RWPE1 (cell line): ENCODE measurements around the gene ANTXR1.

ENCODE experiments used
- CTCF ChIA-PET: fragments of 350-600 bp; sonication (Branson Sonifier 250); formaldehyde crosslinking; extraction: SDS; loops from one replicate; lab custom pipeline; 2021; lab: Yijun Ruan, JAX
- POLR2A ChIA-PET: fragments of 400-600 bp; formaldehyde crosslinking; extraction: SDS; loops from one replicate; lab custom pipeline; 2020; ENCODE audit warnings: antibody characterized with exemption; ENCODE audit not compliant: low non-redundant PET; lab: Yijun Ruan, JAX
- DNase-seq: peaks from one replicate; pipeline ENCODE4 v3.0.0; 2012; ENCODE audit warnings: low spot score
- H3K27ac ChIP-seq: fragments of 450-650 bp; 2 replicates; pipeline ENCODE4 v1.5.1; 2017
- TF ChIP-seq, protein P1 (sequence below): fragments of 450-650 bp; conservative IDR thresholded peaks from 2 replicates; pipeline ENCODE4 v1.5.1; 2017; ENCODE audit warnings: low read depth, mild to moderate bottlenecking

The ANTXR1 gene

DNA sequence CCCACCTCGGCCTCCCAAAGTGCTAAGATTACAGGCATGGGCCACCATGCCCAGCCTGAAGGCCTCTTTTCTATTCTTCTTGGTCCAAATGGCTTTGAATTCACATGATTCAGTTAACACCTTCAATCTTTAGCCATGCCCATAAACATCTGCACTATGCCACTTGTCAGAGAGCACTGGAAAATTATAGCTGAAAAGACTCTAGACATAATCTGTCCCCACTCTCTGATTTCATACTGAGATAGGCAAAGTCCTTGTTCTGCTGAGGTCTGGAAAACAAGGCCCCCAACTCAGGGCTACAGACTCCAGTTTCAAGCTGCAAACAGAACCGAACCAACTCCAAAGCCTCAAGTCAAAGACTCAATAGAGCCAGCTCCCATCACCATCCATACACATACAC, 170.7 kb downstream of the ANTXR1 start:
- H3K27ac ChIP-seq, result no peak overlapping the region
- CTCF ChIA-PET, result interaction anchor here (0.6 to 1.5 kb wide), 2 partner anchors 31 to 123 kb away, joined by 3 read pairs; no protein-coding TSS in a partner anchor
- TF ChIP-seq, protein P1, sequence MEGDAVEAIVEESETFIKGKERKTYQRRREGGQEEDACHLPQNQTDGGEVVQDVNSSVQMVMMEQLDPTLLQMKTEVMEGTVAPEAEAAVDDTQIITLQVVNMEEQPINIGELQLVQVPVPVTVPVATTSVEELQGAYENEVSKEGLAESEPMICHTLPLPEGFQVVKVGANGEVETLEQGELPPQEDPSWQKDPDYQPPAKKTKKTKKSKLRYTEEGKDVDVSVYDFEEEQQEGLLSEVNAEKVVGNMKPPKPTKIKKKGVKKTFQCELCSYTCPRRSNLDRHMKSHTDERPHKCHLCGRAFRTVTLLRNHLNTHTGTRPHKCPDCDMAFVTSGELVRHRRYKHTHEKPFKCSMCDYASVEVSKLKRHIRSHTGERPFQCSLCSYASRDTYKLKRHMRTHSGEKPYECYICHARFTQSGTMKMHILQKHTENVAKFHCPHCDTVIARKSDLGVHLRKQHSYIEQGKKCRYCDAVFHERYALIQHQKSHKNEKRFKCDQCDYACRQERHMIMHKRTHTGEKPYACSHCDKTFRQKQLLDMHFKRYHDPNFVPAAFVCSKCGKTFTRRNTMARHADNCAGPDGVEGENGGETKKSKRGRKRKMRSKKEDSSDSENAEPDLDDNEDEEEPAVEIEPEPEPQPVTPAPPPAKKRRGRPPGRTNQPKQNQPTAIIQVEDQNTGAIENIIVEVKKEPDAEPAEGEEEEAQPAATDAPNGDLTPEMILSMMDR, result no peak
- DNase-seq, result no peak
- POLR2A ChIA-PET, result no interaction called here

- no peak overlapping the region for H3K27ac ChIP-seq
- TF ChIP-seq, protein P1, result no peak
- ChIA-PET CTCF (interaction anchor here (1.5 kb wide), 1 partner anchor 122 kb away, joined by 3 read pairs; no protein-coding TSS in a partner anchor), POLR2A (no interaction called here)
- no peak for DNase-seq
These were observed 171.2 kb downstream of the ANTXR1 start for GRCh38 chr2:69184224-69184623.

GRCh38 chr2:69185807-69186206, 172.8 kb downstream of the ANTXR1 start:
- TF ChIP-seq, protein P1, result no peak
- CTCF ChIA-PET, result interaction anchor here (0.6 kb wide), 1 partner anchor 43 kb away, joined by 5 read pairs; no protein-coding TSS in a partner anchor
- DNase-seq, result no peak
- no peak overlapping the region for H3K27ac ChIP-seq
- POLR2A ChIA-PET, result no interaction called here

DNA sequence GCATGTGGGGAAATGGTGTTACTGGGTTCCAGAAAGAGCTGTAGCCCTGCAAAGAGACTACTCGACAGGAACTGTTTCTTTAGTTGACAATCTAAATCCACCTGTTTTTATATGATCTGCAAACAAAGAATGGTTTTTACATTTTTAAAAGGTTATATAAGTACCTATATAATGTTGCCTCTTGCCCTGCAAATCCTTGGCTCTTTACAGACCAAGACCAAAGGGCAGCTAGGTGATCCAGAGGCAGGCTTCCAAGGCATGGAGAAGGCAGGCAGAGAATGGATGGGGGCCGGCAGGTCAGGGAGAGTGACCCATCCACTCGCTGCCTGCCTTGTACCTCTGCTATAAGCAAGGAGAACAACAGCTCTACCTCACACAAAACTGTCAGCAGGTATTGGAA, 173.6 kb downstream of the ANTXR1 start:
- ChIA-PET CTCF (interaction anchor here (1.3 kb wide), 1 partner anchor 9 kb away, joined by 4 read pairs; no protein-coding TSS in a partner anchor), POLR2A (no interaction called here)
- DNase-seq, result no peak
- TF ChIP-seq, protein P1, result no peak
- no peak overlapping the region for H3K27ac ChIP-seq

DNA sequence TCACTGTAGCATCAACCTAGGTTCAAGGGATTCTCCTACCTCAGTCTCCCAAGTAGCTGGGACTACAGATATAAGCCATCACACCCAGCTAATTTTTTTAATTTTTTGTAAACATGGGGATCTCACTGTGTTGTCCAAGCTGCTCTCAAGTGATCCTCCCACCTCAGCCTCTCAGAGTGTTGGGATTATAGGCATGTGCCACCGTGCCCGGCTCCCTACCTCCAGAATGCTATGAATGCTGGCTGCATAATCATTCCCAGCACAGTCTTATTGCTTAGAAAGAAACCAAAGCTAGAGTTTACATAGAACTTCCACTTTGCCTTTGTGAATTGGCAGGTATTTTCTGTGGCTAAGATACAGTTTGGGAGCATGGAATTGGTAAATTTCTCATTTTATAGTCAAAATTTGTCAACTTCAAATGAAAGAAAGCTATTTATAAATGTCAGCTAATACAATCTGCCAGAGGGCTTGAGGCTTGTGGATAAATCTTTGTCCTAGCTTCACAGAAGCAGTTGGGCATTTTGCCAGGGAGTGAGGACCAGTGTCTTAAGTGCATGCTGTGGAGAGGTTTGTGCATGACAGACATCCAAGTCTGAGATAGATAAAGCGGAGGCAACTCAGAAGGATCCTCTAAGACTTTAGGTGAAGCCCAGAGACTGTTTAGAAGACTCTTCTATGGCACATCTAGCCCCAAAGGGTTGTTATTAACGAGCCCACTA, 175.4 kb downstream of the ANTXR1 start:
- TF ChIP-seq, protein P1, result no peak
- no peak for DNase-seq
- POLR2A ChIA-PET, result no interaction called here
- no peak overlapping the region for H3K27ac ChIP-seq
- CTCF ChIA-PET, result interaction anchor here (0.6 to 0.7 kb wide), 3 partner anchors 24 to 852 kb away, joined by 3 read pairs; no protein-coding TSS in a partner anchor

- H3K27ac ChIP-seq, result no peak overlapping the region
- no peak for DNase-seq
- TF ChIP-seq, protein P1, result no peak
- ChIA-PET CTCF (no interaction called here), POLR2A (no interaction called here)
These were observed 177.9 kb downstream of the ANTXR1 start for GRCh38 chr2:69190743-69191404.
